HCT116 (cell line): ENCODE measurements around the gene MPV17. TPM values are rescaled to one million over a fixed set of nuclear protein-coding genes. Genes with fewer than 3 reads are reported as not detected.

Experiments
- CBX3 ChIP-seq: IDR thresholded peaks from 2 replicates; pipeline ENCODE4 v1.6.1; 2012; ENCODE audit warnings: low read depth
- CEBPB ChIP-seq: IDR thresholded peaks from 2 replicates; pipeline ENCODE4 v1.6.1; 2012; ENCODE audit warnings: low read depth
- EGR1 ChIP-seq: IDR thresholded peaks from 2 replicates; pipeline ENCODE4 v1.6.1; 2012; ENCODE audit warnings: low read depth
- ELF1 ChIP-seq: IDR thresholded peaks from 2 replicates; pipeline ENCODE4 v1.6.1; 2012; ENCODE audit warnings: low read depth, borderline replicate concordance
- EZH2 ChIP-seq: fragments of 200-600 bp; sonication (generic); IDR thresholded peaks from 2 replicates; pipeline ENCODE4 v1.6.1; 2017; ENCODE audit warnings: antibody characterized with exemption, mixed run types
- EZH2phosphoT487 ChIP-seq: fragments of 200-600 bp; IDR thresholded peaks from 2 replicates; pipeline ENCODE4 v1.6.1; 2018; ENCODE audit warnings: antibody characterized with exemption, borderline replicate concordance
- JUND ChIP-seq: IDR thresholded peaks from 2 replicates; pipeline ENCODE4 v1.6.1; 2012
- MAX ChIP-seq: IDR thresholded peaks from 2 replicates; pipeline ENCODE4 v1.6.1; 2012
- SIN3A ChIP-seq: IDR thresholded peaks from 2 replicates; pipeline ENCODE4 v1.6.1; 2012; ENCODE audit warnings: low read depth
- SRF ChIP-seq: IDR thresholded peaks from 2 replicates; pipeline ENCODE4 v1.6.1; 2012; ENCODE audit warnings: low read depth
- TCF7L2 ChIP-seq: IDR thresholded peaks from 2 replicates; pipeline ENCODE4 v1.7.0; 2011; ENCODE audit warnings: borderline replicate concordance, inconsistent platforms; ENCODE audit not compliant: insufficient read depth, insufficient read length; ENCODE audit errors: extremely low read depth
- YY1 ChIP-seq: IDR thresholded peaks from 2 replicates; pipeline ENCODE4 v1.6.1; 2011; ENCODE audit warnings: low read length, low read depth, moderate library complexity, mild to moderate bottlenecking; ENCODE audit not compliant: insufficient replicate concordance; ENCODE audit errors: extremely low read depth
- ZBTB33 ChIP-seq: IDR thresholded peaks from 2 replicates; pipeline ENCODE4 v1.6.1; 2011; ENCODE audit warnings: mild to moderate bottlenecking, low read length, moderate library complexity; ENCODE audit not compliant: insufficient replicate concordance; ENCODE audit errors: extremely low read depth
- ZFX ChIP-seq: fragments of 450-650 bp; IDR thresholded peaks from 2 replicates; pipeline ENCODE4 v1.6.1; 2017
- total RNA-seq: library from RNA; stranded (reverse); gene quantifications from one replicate; pipeline ENCODE4 v1.2.1, GENCODE V29; 2021; ENCODE audit not compliant: unreplicated experiment

Gene MPV17
- total RNA-seq, 1 experiment from 2014 or later = 55.4 TPM

DNA sequence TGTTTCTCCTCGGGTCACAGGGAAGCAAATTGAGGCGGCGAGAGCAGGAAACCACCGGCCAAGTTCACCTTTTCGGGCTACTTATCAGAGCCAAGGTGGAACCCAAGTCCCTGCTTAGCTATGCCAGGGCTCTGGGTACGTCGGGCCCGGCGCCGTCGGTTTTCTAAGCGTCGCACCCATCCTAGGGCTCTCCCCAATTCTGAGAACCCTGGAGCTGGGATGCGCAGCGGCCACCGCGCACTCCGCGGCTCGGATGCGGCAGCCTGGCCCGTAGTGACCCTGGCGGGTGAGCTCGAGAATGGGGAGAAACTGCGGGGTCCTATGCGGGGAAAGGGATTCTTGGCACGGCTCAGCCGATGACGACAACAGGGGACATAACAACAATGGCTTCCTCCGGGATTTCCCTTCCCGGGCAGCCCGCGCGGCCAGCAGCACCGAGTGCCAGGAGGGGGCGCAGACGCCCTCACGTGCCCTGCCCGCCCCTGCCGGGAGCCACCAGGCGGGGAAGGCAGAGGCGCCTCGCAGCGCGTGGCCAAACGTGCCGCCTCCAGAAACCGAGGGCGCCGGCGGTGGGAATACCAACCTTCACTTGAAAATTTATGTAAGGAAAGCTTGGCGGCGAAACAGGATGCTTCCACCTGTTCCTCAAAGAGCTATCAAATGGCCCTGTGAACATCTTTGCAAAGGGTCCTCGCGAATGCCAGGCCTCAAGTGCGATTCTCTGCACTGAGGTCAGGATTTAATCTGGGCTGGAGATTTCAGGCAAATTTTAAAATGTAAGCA lies 58.0 kb downstream of the MPV17 start (continued):
- TF ChIP-seq CEBPB = no peak
- TF ChIP-seq ZFX = peak; percentile 40; the same call in 1 of the 2 replicates
- TF ChIP-seq EZH2 = no peak
- no peak for TF ChIP-seq ELF1
- no peak for TF ChIP-seq EZH2phosphoT487
- no peak for TF ChIP-seq SRF
- peak; percentile 95 for TF ChIP-seq CBX3
- TF ChIP-seq EGR1 = peak; percentile 50
- TF ChIP-seq ZBTB33 = peak; percentile 46
- TF ChIP-seq YY1 = peak; percentile 85
- no peak for TF ChIP-seq JUND
- no peak for TF ChIP-seq SIN3A
- TF ChIP-seq MAX = peak; percentile 100
- TF ChIP-seq TCF7L2 = peak; percentile 11
- TF ChIP-seq, all 23 proteins: peak for 9
